ENCODE measurements around the gene ADCY9. TPM values are rescaled to one million over a fixed set of nuclear protein-coding genes. Genes with fewer than 3 reads are reported as not detected.

Gene ADCY9
- total RNA-seq, 1 donor from 2014 or later = 12.0 TPM

DNA sequence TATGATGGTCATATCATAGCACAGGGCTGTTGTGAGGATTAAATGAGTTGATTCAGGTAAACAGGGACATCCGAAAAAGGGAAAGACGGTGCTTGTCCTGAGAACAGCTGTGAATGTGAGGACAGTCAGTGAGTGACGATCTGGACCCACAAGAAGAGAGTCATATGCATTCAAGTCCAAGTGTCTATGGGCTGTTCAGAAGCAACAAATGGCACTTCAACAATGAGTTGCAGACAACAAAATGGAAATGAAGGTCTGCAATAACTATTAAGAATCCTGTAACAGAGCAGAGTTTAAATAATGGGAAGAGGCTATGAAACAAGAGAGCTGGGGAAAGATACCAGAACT, 100.3 kb downstream of the ADCY9 start:
- no peak overlapping the region for H3K4me3 ChIP-seq (ENCODE audit: low read depth, low read length)
- H3K27me3 ChIP-seq (ENCODE audit: control insufficient read depth, insufficient read depth, low read length) = no peaks in the 10 kb centered on the region
- no peaks in the 10 kb centered on the region for H3K36me3 ChIP-seq (ENCODE audit: control insufficient read depth, insufficient read depth, low read length)
- TF ChIP-seq, protein P1, sequence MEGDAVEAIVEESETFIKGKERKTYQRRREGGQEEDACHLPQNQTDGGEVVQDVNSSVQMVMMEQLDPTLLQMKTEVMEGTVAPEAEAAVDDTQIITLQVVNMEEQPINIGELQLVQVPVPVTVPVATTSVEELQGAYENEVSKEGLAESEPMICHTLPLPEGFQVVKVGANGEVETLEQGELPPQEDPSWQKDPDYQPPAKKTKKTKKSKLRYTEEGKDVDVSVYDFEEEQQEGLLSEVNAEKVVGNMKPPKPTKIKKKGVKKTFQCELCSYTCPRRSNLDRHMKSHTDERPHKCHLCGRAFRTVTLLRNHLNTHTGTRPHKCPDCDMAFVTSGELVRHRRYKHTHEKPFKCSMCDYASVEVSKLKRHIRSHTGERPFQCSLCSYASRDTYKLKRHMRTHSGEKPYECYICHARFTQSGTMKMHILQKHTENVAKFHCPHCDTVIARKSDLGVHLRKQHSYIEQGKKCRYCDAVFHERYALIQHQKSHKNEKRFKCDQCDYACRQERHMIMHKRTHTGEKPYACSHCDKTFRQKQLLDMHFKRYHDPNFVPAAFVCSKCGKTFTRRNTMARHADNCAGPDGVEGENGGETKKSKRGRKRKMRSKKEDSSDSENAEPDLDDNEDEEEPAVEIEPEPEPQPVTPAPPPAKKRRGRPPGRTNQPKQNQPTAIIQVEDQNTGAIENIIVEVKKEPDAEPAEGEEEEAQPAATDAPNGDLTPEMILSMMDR (IDR thresholded peaks at IDR 0.05; ENCODE audit: insufficient read depth, low read length, poor library complexity, severe bottlenecking) = no peak
- DNase-seq (ENCODE audit: low read depth) = no peak

DNA sequence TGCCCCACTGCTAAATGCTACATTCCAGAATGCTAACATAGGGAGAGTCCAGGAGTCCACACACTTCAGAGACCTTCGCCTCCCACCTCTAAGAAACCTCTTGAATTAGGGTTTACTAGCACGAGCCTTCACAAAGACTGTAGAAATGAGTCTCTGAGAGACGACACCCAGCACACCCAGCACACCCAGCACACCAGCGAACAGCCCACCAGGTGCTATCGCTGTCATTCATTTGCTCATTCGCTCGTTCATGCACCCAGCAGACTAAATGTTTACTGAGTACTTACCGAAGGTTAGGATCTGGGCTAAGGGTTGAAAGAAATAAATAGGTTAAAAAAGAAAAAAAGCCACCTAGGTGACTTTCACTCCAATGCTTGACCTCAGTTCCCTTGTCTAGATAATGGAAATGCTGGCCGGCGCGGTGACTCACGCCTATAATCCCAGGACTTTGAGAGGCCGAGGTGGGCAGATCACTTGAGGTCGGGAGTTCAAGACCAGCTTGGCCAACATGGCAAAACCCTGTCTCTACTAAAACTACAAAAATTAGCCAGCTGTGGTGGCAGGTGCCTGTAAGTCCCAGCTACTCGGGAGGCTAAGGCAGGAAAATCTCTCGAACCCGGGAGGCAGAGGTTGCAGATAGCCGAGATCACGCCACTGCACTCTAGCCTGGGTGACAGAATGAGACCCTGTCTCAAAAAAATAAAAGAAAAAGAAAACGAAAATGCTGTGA, 100.8 kb downstream of the ADCY9 start:
- Histone ChIP-seq H3K27me3 (ENCODE audit: control insufficient read depth, insufficient read depth, low read length) (no peaks in the 10 kb centered on the region), H3K4me3 (ENCODE audit: low read depth, low read length) (no peak overlapping the region), H3K36me3 (ENCODE audit: control insufficient read depth, insufficient read depth, low read length) (no peaks in the 10 kb centered on the region)
- TF ChIP-seq, protein P1 (IDR thresholded peaks at IDR 0.05; ENCODE audit: insufficient read depth, low read length, poor library complexity, severe bottlenecking) = no peak
- DNase-seq (ENCODE audit: low read depth) = no peak

DNA sequence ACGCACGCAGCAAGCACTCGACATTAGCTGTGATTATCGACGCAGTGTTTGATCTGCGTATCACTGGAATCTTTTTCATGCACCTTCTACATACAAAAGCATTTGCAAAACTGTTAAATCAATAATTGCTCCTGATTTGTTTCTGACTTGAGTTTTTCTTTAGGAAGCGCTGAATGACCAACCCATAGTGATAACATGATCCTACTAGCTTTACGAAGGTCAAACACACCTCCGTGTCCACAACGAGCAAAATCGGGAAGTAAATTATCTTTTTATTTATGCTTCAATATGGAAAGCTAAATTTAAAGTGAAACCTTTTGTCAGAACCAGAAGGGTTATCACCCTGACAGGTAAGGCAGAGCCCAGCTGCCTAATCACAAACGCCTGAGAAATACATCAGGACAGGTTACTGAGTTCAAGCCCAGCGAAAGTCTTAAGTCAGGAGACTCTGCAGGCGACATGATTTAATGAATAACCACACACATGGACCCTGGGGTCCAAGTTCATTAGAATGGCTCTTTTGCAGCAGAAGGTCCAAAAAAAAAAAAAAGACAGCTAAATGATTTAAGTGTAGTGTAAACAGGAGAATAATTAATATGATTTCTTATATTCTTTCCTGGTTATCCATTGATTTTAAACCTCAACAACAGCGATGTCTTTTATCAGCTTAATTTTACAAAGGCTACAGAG, 104.2 kb downstream of the ADCY9 start:
- no peak overlapping the region for H3K4me3 ChIP-seq (ENCODE audit: low read depth, low read length)
- H3K36me3 ChIP-seq (ENCODE audit: control insufficient read depth, insufficient read depth, low read length) = no peaks in the 10 kb centered on the region
- no peaks in the 10 kb centered on the region for H3K27me3 ChIP-seq (ENCODE audit: control insufficient read depth, insufficient read depth, low read length)
- TF ChIP-seq, protein P1 (IDR thresholded peaks at IDR 0.05; ENCODE audit: insufficient read depth, low read length, poor library complexity, severe bottlenecking) = no peak
- no peak for DNase-seq (ENCODE audit: low read depth)

DNA sequence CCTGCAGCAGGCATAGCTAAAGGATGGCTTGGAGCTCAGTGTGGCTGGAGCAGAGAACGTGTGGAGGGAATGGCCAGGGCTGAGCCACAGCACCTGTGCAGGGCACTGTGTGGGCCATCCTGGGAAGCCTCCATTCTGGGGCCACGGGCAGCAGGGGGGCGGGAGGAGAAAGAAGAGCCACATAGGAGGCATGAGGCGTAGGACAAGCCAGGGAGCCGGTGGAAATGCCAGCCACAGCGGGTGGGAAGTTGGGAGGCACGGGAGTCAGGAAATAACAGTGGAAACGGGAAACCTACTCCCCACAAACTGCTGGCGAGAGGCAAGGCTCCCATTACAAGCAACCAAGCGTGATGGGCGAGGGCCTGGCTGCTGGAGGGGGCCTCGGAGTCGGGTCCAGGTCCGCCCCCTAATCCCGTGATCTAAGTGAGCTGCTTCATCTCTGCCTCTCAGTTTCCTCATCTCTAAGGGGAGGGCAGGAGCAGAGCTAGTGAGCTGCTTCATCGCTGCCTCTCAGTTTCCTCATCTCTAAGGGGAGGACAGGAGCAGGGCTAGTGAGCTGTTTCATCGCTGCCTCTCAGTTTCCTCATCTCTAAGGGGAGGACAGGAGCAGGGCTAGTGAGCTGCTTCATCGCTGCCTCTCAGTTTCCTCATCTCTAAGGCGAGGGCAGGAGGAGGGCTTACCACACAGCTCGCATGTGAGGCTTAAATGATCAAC, 104.9 kb downstream of the ADCY9 start:
- DNase-seq (ENCODE audit: low read depth) = no peak
- H3K27me3 ChIP-seq (ENCODE audit: control insufficient read depth, insufficient read depth, low read length) = no peaks in the 10 kb centered on the region
- TF ChIP-seq, protein P1 (IDR thresholded peaks at IDR 0.05; ENCODE audit: insufficient read depth, low read length, poor library complexity, severe bottlenecking) = no peak
- no peak overlapping the region for H3K4me3 ChIP-seq (ENCODE audit: low read depth, low read length)
- H3K36me3 ChIP-seq (ENCODE audit: control insufficient read depth, insufficient read depth, low read length) = no peaks in the 10 kb centered on the region

DNA sequence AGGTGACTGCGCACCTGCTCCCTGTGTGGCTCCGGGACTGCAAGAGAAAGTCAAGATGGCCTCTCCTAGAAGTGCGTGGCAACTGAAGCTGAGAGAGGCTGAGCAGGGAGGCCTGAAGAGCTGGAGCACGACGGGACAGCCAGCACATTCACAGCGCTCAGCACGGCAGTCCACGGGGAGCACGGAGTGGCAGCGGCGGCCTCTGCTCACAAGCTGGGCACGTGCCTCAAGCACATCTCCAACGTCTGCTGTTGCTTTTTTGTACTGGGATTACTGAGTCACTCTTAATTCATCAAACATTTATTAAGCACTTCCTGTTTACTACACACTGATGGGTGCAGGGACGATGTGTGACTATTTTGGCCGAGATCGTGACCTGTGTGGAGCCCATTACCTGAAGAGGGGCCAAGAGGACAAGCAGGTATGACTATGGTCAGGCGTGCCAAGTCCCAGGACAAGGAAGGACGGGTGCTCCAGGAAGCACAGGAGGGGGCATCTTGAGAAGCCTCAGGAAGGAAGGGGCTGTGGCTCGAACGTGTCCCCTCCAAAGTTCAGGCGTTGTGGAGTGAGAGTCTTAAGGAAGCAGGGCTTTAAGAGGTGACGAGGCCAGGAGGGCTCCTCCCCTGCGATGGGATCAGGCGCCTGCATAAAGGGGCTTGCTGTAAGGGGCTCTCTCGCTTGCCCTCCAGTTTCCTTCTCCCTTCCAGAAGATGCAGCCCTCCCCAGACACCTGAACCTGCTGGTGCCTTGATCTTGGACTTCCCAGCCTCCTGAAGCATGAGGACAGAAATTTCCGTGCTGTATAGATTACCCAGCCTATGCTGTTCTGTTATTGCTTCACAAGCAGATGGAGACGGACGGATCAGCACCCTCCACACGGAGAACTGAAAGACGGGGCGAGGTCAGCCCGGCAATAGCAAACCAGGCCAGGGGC, 105.8 kb downstream of the ADCY9 start:
- no peak overlapping the region for H3K4me3 ChIP-seq (ENCODE audit: low read depth, low read length)
- no peak for DNase-seq (ENCODE audit: low read depth)

More for the DNA sequence above, 105.8 kb downstream of the ADCY9 start:
- Histone ChIP-seq H3K36me3 (ENCODE audit: control insufficient read depth, insufficient read depth, low read length) (no peaks in the 10 kb centered on the region), H3K27me3 (ENCODE audit: control insufficient read depth, insufficient read depth, low read length) (no peaks in the 10 kb centered on the region)
- TF ChIP-seq, protein P1 (IDR thresholded peaks at IDR 0.05; ENCODE audit: insufficient read depth, low read length, poor library complexity, severe bottlenecking) = no peak
